Measurements from ENCODE around the gene GAS2L3. TPM values are rescaled to one million over a fixed set of nuclear protein-coding genes. Genes with fewer than 3 reads are reported as not detected.

GAS2L3 gene
- total RNA-seq, 1 experiment from 2014 or later: 11.7 TPM

- Mint-ChIP-seq H3K36me3 (ENCODE audit: insufficient read depth in 1 of 3, low read depth in 3 of 3) (no peaks in the 10 kb centered on the region), H3K4me3 (no peak overlapping the region), H3K27me3 (ENCODE audit: low read depth) (no peaks in the 10 kb centered on the region)
Observed at GRCh38 chr12:100528471-100529127, 44.9 kb upstream of the GAS2L3 start.

More at GRCh38 chr12:100528471-100529127, 44.9 kb upstream of the GAS2L3 start:
- Histone ChIP-seq H3K4ac (ENCODE audit: low read depth, low read length) (no peak overlapping the region), H2AK5ac (ENCODE audit: insufficient read length, low read length) (no peak overlapping the region), H4K5ac (ENCODE audit: insufficient read length, low read depth, low read length) (no peak overlapping the region), H3K79me2 (ENCODE audit: insufficient read depth, low read length) (no peaks in the 10 kb centered on the region), H3K9ac (ENCODE audit: extremely low read depth, insufficient read length, low read length) (no peak overlapping the region), H2BK12ac (ENCODE audit: insufficient read length, low read depth, low read length) (no peak overlapping the region), H3K18ac (ENCODE audit: insufficient read length, low read depth, low read length) (no peak overlapping the region), H4K91ac (ENCODE audit: insufficient read length, low read depth, low read length) (no peak overlapping the region), H3K56ac (ENCODE audit: insufficient read length, low read depth, low read length) (no peak overlapping the region), H3K23ac (ENCODE audit: insufficient read length, low read depth, low read length) (no peak overlapping the region), H3K23me2 (ENCODE audit: insufficient read length, low read depth, low read length, poor library complexity, severe bottlenecking) (no peaks in the 10 kb centered on the region), H4K20me1 (ENCODE audit: control insufficient read depth, insufficient read depth, insufficient read length) (no peaks in the 10 kb centered on the region), H2BK15ac (ENCODE audit: low read depth, low read length) (no peak overlapping the region), H2BK5ac (ENCODE audit: insufficient read length, low read length) (no peak overlapping the region), H2BK20ac (ENCODE audit: low read depth, low read length, poor library complexity, severe bottlenecking) (no peak overlapping the region), H3K27me3 (ENCODE audit: insufficient read depth, low read length) (no peaks in the 10 kb centered on the region), H3K4me2 (ENCODE audit: insufficient read depth, insufficient read length, low read length) (no peak overlapping the region), H3K27ac (ENCODE audit: insufficient read length, low read depth, low read length) (no peak overlapping the region), H2BK120ac (ENCODE audit: low read depth, low read length, poor library complexity, severe bottlenecking) (no peak overlapping the region), H3K9me3 (ENCODE audit: control insufficient read depth, low read depth, low read length) (no peaks in the 10 kb centered on the region), H3K79me1 (ENCODE audit: insufficient read depth, low read depth, low read length, poor library complexity, severe bottlenecking) (no peaks in the 10 kb centered on the region), H4K8ac (replicated peaks; ENCODE audit: insufficient read length, low read depth, low read length) (no peak overlapping the region), H2AFZ (ENCODE audit: low read length) (no peak overlapping the region), H3K4me1 (ENCODE audit: insufficient read depth, low read length) (peaks cover 3% of the 10 kb centered on the region; the same call in 1 of the 2 replicates), H3K14ac (ENCODE audit: insufficient read depth, low read length) (no peak overlapping the region), H3T11ph (ENCODE audit: low read length) (no peak overlapping the region)
- TF ChIP-seq CTCF (conservative IDR thresholded peaks at IDR 0.05): no peak
- Mint-ChIP-seq H3K4me1 (peaks cover 16% of the 10 kb centered on the region in 2 experiments), H3K27ac (no peak overlapping the region), H3K9me3 (no peaks in the 10 kb centered on the region)
- no peak for DNase-seq
- WGBS (ENCODE audit: extremely low coverage, insufficient read length, low lambda C conversion rate): no CpG with 5 or more reads among the region's 1 CpG

Data from H9 (cell line).